ENCODE measurements around the gene PRKCA. TPM values are rescaled to one million over a fixed set of nuclear protein-coding genes. Genes with fewer than 3 reads are reported as not detected.

PRKCA gene
- total and polyA plus RNA-seq, 4 donors = 3.0 to 14.1 (median 5.4) TPM

DNA sequence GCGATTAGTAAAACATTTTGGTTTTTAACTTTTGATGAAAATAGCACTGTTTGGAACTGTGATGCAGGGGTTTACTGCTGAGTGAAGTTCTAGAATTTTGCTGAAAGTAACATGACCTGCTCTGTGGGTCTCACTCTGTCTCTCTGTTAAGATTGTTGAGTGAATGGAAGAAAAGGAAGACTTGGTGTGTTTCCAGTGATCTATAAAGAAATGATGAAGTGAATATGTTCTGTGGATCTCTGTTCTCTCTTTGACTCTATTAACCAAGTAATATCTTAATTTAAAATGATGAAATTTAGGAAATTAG lies 148.4 kb downstream of the PRKCA start:
- 87% methylated on average over 1 of the region's 1 CpG for WGBS
- Histone ChIP-seq H3K36me3 (ENCODE audit: control insufficient read depth in 4 of 4, insufficient read depth in 3 of 4, low read depth in 1 of 4, low read length in 3 of 4) (no peaks in the 10 kb centered on the region), H3K27me3 (ENCODE audit: control insufficient read depth in 4 of 4, insufficient read depth in 4 of 4, low read length in 3 of 4) (no peaks in the 10 kb centered on the region), H3K9me3 (ENCODE audit: control insufficient read depth in 4 of 4, low read length in 3 of 4) (no peaks in the 10 kb centered on the region), H3K4me1 (ENCODE audit: control insufficient read depth in 4 of 4, insufficient read depth in 4 of 4, low read length in 3 of 4) (peaks cover 2 to 8% (median 6%) of the 10 kb centered on the region in 4 donors), H3K4me3 (ENCODE audit: low read depth in 1 of 3, low read length in 3 of 3) (no peak overlapping the region), H3K9ac (ENCODE audit: low read depth in 1 of 2, low read length in 2 of 2) (no peak overlapping the region), H3K27ac (ENCODE audit: low read depth in 1 of 2, low read length in 2 of 2) (no peak overlapping the region)
- no peak for DNase-seq (ENCODE audit: low spot score)
- TF ChIP-seq NR2F2 (IDR thresholded peaks at IDR 0.05) = no peak
- TF ChIP-seq FOXA1 (IDR thresholded peaks at IDR 0.05) = no peak
- TF ChIP-seq, protein P1, sequence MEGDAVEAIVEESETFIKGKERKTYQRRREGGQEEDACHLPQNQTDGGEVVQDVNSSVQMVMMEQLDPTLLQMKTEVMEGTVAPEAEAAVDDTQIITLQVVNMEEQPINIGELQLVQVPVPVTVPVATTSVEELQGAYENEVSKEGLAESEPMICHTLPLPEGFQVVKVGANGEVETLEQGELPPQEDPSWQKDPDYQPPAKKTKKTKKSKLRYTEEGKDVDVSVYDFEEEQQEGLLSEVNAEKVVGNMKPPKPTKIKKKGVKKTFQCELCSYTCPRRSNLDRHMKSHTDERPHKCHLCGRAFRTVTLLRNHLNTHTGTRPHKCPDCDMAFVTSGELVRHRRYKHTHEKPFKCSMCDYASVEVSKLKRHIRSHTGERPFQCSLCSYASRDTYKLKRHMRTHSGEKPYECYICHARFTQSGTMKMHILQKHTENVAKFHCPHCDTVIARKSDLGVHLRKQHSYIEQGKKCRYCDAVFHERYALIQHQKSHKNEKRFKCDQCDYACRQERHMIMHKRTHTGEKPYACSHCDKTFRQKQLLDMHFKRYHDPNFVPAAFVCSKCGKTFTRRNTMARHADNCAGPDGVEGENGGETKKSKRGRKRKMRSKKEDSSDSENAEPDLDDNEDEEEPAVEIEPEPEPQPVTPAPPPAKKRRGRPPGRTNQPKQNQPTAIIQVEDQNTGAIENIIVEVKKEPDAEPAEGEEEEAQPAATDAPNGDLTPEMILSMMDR (IDR thresholded peaks at IDR 0.05; ENCODE audit: low read depth, low read length, missing input control) = no peak
- TF ChIP-seq, protein P2, sequence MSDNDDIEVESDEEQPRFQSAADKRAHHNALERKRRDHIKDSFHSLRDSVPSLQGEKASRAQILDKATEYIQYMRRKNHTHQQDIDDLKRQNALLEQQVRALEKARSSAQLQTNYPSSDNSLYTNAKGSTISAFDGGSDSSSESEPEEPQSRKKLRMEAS (IDR thresholded peaks at IDR 0.05) = no peak
- no peak for TF ChIP-seq REST (IDR thresholded peaks at IDR 0.05)
- no peak for TF ChIP-seq GABPA (IDR thresholded peaks at IDR 0.05 in 1 of 2, conservative IDR thresholded peaks at IDR 0.05 in 1 of 2)
- TF ChIP-seq RXRA (IDR thresholded peaks at IDR 0.05) = no peak
- no peak for TF ChIP-seq EGR1 (IDR thresholded peaks at IDR 0.05; ENCODE audit: low read depth in 2 of 2)
- TF ChIP-seq, protein P3, sequence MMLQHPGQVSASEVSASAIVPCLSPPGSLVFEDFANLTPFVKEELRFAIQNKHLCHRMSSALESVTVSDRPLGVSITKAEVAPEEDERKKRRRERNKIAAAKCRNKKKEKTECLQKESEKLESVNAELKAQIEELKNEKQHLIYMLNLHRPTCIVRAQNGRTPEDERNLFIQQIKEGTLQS (IDR thresholded peaks at IDR 0.05) = no peak
- no peak for TF ChIP-seq YY1 (IDR thresholded peaks at IDR 0.05)
- TF ChIP-seq TAF1 (conservative IDR thresholded peaks at IDR 0.05) = no peak
- TF ChIP-seq ZBTB33 (IDR thresholded peaks at IDR 0.05) = no peak
- no peak for TF ChIP-seq HNF4G (IDR thresholded peaks at IDR 0.05)
- no peak for TF ChIP-seq SP1 (IDR thresholded peaks at IDR 0.05)
- no peak for TF ChIP-seq FOXA2 (IDR thresholded peaks at IDR 0.05)
- TF ChIP-seq HNF4A (conservative IDR thresholded peaks at IDR 0.05) = no peak
- TF ChIP-seq JUND (IDR thresholded peaks at IDR 0.05) = no peak
- no peak for TF ChIP-seq RAD21 (IDR thresholded peaks at IDR 0.05)

Data from liver (tissue), 9 donors.